OCI-LY7 (cell line): ENCODE measurements around the gene ZNF622.

Experiments
- CTCF ChIP-seq: fragments of 200-600 bp; sonication (generic); conservative IDR thresholded peaks from 2 replicates; pipeline ENCODE4 v1.5.1; 2014; ENCODE audit warnings: mild to moderate bottlenecking, antibody characterized with exemption, low read length, moderate library complexity, mixed read lengths
- EZH2phosphoT487 ChIP-seq: fragments of 200-600 bp; sonication (generic); IDR thresholded peaks from 2 replicates; pipeline ENCODE4 v1.6.1; 2018; ENCODE audit warnings: low read depth, borderline replicate concordance, mild to moderate bottlenecking, mixed run types, antibody characterized with exemption, low read length, moderate library complexity, mixed read lengths

- TF ChIP-seq CTCF = no peak
- no peak for TF ChIP-seq EZH2phosphoT487
Observed at GRCh38 chr5:16483361-16483760, 17.8 kb upstream of the ZNF622 start.
